Measurements from ENCODE around the gene CFB. TPM values are rescaled to one million over a fixed set of nuclear protein-coding genes. Genes with fewer than 3 reads are reported as not detected.
A peak's percentile ranks its signal among the peaks of the same experiment; 100 is the strongest.
"Not testable (repeated sequence)": the region's sequence is repeated elsewhere in the genome, so short reads cannot be mapped to it uniquely, and the experiment has no call there.

Gene CFB
- 7.1 TPM for total RNA-seq

DNA sequence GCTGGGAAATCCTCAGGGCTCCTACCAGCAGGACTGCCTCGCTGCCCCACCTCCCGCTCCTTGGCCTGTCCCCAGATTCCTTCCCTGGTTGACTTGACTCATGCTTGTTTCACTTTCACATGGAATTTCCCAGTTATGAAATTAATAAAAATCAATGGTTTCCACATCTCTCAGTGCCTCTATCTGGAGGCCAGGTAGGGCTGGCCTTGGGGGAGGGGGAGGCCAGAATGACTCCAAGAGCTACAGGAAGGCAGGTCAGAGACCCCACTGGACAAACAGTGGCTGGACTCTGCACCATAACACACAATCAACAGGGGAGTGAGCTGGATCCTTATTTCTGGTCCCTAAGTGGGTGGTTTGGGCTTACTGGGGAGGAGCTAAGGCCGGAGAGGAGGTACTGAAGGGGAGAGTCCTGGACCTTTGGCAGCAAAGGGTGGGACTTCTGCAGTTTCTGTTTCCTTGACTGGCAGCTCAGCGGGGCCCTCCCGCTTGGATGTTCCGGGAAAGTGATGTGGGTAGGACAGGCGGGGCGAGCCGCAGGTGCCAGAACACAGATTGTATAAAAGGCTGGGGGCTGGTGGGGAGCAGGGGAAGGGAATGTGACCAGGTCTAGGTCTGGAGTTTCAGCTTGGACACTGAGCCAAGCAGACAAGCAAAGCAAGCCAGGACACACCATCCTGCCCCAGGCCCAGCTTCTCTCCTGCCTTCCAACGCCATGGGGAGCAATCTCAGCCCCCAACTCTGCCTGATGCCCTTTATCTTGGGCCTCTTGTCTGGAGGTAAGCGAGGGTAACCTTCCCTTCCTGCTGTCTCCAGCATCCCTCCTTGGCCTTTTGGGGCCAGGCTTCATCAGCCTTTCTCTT, at the start of gene CFB:
Gene CFB (plus strand): TSS at position 589 of the 863 bp plus-strand sequence. CDS start 127 bp downstream, at position 716.
- DNase-seq = peak; percentile 19

DNA sequence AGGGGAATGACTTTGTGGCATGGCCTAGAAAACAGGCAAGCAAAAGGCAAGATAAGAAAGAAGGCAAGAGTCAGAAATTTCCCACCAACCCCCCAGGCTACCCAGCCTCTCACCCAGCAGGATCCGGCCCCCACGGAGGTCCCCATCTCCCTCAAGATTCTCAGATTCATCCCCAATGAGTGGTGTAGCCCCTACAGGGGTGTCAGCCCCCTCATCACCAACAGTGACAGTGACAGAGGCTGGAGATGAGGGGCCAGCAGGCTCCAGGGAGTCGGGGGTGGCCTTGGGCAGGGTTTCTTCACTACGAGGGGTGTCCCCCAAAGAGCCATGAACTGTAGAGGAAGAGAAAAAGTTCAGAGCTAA, 49.4 kb upstream of the CFB start:
- DNase-seq = no peak

DNA sequence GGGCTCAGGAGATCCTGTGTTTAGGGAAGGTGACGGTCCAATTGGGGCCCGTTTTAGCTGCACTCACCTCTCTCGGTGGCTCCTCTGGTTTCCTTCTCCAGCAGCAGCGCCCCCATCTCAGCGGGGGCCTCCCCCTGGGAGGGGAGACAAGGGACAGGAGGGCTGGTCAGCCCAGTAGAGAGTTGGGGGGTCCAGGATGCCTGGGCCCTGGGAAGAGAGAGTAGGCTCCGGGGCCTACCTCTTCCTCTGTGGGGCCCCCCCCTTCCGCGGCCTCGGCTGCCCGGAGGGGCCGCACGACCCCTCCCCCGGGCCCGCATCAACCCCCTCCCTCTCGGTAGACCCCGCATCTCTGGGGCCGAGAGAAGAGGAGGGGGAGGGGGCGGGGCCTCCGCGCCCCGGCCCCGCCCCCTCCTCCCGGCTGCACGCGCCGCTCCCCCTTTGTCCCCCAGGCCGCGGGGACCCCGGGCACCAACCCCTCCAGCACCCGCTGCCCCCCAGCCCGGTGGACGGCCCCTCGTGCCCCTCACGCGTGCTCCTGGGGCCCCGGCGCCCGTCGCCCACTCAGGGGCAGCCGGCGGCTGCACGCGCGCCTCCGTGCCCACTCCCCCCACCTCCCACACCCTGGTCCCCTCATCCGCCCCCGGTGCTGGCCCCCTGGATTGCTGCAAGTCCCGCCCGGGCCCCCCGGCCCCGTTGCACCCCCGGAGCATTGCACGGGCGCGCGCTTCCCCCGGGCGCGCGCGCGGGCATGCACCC, 48.9 kb upstream of the CFB start:
- no peak for DNase-seq

DNA sequence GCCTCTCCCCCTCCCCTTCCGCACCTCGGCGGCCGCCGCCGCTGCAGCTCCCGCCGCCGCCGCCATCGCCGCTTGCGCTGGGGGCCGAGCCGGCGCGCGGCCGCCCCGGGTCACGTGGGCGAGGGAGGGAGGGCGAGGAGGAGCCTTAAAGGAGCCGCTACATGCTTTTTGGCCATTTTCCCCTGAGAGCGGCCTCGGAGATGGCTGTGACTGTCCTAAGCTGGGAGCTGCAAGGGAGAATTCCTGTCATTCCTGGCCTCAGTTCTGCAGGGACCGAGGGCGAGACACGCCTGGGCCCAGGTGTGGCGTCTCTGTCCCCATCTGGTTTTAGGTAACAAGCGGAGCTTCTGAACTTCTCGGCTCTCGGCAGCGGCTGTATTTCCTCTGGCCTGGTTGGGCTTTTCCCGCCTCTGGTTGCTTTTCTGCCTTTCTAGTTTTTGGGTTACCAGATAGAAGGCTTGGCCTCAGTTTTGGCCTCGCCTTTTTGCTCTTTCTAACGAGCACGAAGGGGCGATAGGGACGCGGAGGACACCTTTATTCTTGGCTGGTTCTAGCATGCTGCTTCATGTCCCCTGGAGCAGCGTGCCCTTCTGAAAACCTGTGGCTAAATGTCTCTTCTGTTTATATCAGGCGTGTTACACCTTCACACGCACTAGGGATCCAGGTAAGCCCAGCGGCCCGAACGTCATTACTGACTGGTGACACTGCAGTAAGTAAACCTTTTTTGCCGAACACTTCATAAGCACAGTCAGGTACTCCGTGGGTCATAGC, 48.1 kb upstream of the CFB start, which contains the start of gene EHMT2:
Gene EHMT2 (minus strand): TSS at position 87 of the 771 bp plus-strand sequence. CDS start 21 bp downstream, at position 66.
- peak; percentile 93 for DNase-seq

DNA sequence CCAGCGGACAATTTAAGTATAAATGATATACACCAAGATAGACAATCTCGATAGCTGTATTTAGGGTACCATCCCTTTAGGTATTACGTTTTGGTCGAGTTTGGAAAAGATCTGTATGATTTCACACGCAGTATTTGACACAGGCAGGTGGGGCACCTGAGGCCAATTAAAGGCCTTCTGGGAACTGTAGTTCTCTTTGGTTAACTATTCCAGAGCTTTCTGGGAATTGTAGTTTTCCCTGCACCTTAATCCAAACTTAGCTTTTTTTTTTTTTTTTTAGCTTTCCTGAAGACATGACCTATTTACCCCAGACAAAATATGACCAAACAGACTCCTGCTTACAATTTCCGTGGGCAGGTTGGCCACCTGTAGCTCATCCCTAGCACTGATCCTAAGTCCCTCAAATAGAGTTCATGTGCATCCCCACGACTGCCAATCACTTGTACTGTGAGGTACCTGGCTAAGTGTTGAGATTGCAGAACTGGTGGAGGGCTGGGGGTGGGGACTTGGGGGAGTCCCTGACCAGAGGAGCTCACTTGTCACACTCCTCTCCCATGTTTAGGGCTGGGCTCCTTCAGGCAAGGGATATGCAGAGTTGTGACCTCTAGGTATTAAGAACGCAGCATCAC, 47.4 kb upstream of the CFB start:
- DNase-seq = peak; percentile 71

DNA sequence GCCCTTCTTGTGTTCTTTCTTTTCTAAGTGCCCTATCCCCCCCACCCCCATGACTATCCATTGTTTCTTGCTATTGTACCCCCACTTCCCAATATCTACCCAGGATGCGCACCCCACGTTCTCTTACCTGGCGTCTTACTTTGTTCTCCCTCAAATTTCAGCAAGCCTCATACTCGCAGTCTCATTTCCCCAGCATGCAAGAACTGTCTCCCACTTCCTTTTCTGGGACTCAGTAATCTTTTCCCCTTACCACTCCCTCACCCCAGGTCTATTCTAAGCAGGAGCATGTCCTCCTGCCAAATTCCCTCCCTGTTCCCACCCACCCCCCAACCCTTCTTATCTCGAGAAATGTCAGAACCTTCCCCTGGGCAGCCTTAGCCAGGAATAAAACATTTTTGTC, 46.7 kb upstream of the CFB start:
- no peak for DNase-seq

DNA sequence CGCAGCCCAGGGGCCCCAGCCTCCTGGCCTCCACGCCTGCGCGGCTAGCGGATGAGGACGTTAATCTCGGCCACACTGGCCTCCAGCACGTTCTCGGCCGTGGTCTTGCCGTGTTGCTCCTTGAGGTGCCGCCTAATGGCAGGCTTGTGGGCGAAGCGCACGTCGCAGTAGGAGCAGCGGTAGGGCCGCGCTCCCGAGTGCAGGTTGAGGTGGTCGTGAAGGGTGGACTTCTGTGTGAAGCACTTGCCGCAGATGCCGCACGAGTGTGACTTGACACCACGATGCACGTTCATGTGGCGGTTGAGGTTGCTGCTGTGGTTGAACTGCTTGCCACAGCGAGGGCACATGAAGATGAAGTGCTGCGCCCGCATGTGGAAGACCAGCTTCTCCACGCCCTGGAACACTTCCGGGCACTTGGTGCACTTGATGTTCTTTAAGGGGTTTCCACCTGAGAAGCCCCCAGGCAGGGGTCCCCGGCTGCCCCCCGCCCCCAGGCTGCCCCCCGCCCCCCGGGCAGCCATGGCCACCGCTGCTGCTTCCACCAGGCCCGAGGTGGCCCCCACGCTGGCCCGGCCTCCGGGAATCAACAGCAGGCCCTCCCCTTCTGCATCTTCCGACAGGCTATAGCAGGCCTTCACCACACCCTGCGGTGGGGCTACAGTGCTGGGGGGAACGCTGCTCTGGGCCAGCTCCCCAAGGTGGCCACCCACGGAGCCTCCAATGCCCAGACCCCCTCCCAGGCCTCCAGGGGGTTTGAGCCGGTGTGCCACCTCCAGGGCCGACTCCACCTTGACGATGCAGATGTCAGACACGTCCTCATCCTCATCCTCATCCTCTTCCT, 45.8 kb upstream of the CFB start:
- no peak for DNase-seq

DNA sequence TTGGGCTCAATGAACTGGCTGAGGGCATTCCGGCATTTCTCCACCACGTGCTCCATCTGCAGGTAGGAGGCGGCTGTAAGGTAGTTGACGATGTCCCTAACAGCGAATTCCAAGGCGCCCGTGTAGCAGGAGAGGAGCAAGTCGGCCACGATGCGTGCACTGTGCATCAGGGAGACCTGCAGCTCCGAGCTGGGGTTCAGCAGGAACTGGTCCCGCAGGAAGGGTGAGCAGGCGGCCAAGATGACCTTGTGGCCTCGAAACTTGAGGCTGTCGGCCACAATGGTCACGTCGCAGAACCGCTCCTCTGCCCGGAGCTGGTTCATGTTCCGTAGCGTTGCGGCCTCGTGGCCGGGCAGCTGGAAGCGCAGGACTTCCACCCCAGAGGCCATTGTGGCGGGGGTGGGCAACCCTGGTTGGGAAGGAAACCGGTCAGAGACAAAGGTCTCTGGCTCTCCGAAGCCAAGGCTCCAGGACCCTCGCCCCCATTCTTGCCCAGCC, 44.9 kb upstream of the CFB start:
- no peak for DNase-seq

DNA sequence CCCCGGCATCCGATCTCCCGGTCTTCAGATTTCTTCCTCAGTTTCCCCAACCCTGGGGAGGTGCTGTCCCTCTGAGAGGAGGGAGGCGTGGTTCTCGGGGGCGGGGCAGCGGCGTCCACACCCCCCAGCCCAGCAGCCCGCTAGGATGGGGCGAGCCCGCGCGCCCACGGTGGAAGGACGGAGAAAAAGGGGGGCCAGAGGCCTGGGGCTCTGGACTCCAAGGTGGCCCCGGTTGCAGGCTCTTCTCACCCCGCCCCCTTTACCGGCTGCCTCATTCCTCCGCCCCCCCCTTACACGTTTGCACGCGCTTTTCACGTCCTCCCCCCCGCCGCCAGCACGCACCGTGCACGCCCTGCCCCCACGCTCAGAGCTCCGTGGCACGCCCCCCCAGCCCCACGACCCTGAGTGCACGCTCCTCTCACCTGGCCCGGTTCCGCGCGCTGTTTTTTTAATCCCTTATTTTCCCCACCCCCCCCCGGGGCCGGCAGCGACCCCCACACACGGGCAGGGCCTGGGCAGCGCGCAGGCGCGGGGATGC, 44.4 kb upstream of the CFB start:
- peak; percentile 72 for DNase-seq

DNA sequence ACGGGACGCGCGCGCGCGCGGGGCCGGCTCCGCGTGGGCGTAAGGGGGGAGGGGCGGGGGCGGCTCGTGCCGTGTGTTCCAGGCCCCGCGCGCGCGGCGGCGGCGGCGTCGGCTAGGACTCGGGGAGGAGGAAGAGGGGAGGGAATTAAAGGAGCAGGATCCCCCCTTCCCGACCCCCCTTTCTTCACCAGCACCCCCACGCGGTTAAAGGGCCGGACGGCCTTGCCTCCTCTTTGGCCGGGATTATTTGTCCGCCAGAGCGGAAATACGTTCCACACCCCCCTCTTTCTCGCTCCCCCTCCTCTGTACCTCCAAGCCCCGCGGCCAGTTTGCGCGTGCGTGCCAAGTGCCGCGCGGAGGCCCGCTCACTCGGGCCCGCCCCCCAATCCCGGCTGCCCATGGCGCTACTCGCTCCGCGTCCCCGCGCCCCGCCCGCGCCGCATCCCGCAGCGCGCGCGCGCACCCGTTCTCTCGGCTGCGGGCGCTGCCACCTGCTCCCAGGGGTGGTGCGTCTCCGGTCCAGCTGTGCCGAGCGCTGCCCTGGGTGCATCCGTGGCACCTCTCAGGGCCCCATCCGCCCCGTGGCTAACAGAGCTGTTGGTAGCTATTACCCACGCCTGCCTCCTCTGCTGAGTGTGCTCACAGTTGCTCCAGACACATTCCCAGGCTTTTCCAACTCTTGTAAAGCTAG, 43.8 kb upstream of the CFB start, which contains the start of gene ZBTB12:
Gene ZBTB12 (minus strand): TSS at position 134 of the 691 bp plus-strand sequence. CDS start 781 bp downstream, outside the sequence.
- peak; percentile 99 for DNase-seq

DNA sequence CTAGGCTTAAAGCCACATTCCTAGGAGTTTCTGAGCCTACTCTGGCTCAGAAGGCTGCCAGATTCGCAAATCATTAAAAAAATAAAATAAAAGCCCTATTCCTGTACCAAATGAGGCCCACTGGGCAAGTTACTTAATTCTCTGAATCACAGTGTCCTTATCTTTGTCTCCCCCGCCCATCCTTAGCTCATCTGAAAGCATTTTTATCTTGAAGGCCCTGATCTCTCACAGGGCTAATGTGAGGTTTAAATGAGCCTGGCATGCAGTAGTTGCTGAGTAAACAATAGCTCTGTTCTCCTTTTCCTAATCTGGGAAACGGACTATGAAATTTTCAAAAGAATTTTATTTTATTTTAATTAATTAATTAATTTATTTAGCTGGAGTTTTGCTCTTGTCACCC, 41.9 kb upstream of the CFB start:
- no peak for DNase-seq

DNA sequence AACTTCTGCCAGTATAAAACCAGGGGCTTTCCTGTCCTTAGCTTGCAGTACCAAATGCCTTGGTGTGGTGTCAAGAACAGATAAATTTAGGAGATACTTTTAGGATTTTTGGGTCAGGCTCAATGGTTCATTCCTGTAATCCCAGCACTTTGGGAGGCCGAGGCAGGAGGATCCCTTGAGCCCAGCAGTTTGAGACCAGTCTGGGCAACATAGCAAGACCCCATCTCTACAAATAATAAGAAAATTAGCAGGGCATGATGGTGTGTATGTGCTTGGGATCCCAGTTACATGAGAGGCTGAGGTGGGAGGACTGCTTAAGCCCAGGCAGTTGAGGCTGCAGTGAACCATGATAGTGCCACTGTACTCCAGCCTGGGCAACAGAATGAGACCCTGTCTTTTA, 40.9 kb upstream of the CFB start:
- DNase-seq = no peak

DNA sequence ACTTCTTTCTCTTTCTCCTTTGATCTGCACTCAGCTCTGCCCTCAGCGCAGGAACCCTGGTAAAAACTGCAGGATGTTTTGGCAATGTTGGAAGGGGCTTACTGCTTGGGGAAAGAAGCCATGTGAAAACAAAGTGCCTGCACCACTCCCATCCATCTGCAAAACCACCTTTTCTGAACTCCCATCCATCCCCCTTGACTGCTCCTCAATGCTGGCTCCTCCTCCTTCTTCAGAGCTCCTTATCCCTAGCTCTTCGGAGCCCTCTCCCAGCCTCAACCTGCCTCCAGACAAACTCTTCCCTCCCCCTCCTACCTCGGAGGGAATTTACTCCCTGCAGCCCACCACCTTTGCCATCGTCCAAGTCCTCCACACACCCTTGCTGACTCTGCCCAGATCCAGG, 39.8 kb upstream of the CFB start:
- DNase-seq = no peak

DNA sequence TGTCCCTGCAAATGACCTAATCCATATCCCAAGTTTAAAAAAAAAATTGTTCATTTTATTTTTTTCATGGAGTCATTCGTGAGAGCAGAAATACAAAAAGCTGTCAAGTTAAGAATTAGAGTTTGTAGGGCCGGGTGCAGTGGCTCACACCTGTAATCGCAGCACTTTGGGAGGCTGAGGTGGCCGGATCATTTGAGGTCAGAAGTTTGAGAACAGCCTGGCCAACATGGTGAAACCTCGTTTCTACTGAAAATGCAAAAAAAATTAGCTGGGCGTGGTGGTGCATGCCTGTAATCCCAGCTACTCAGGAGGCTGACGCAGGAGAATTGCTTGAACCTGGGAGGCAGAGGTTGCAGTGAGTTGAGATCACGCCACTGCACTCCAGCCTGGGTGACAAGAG, 39.2 kb upstream of the CFB start:
- DNase-seq = not testable (repeated sequence)

DNA sequence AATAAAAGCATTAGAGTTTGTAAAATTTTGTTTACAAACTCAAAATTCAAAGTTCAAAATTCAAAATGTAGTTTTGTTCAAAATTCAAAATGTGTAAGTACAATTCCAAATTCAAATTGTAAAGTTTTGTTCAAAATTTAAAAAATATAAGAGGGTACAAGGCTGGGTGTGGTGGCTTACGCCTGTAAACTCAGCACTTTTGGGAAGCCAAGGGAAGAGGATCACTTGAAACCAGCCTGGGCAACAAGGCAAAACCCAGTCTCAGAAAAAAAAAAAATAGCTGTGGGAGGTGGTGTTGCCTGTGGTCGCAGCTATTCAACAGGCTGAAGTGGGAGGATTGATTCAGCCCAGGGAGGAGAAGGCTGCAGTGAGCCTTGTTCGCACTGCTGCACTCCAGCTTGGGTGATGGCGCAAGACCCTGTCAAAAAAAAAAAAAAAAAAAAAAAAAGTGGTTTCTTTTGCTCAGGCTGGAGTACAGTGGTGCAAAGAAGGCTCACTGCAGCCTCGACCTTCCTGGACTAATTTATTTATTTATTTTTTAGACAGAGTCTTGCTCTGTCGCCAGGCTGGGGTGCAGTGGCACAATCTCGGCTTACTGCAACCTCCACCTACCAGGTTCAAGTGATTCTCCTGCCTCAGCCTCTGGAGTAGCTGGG, 38.6 kb upstream of the CFB start:
- DNase-seq = no peak

DNA sequence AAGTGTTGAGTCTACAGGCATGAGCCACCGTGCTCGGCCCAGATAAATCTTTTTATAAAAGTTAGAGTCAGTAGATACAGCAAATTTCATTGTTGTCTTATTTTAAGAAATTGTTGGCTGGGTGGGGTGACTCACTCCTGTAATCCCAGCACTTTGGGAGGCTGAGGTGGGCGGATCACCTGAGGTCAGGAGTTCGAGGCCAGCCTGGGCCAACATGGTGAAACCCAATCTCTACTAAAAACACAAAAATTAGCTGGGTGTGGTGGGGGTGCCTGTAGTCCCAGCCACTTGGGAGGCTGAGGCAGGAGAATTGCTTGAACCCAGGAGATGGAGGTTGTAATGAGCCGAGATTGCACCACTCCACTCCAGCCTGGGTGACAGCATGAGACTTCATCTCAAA, 37.6 kb upstream of the CFB start:
- not testable (repeated sequence) for DNase-seq

DNA sequence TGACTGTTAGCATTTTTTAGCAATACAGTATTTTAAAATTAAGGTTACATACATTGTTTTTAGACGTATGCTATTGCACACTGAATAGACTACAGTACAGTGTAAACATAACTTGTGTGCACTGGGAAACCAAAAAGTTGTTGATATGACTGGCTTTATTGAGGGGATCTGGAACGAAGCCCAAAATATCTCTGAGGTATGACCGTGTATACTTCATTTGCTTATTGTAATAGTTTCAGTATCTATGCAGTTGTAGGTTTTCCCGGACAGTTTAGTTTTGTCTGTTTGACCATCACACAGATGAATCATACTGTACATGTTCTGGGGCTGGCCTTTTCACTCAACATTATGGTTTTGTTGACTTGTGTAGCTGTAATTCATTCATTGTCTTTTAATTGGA, 37.1 kb upstream of the CFB start:
- DNase-seq = no peak

DNA sequence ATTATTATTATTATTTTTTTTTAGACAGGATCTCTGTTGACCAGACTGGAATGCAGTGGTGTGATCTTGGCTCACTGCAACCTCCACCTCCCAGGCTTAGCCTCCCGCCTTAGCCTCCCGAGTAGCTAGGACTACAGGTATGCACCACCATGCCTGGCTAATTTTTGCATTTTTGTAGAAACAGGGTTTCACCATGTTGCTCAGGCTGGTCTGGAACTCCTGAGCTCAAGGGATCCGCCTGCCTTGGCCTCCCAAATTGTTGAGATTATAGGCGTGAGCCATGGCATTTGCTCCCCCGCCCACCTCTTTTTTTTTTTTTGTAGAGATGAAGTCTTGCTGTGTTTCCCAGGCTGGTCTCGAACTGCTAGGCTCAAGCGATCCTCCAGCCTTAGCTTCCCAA, 36.6 kb upstream of the CFB start:
- not testable (repeated sequence) for DNase-seq

DNA sequence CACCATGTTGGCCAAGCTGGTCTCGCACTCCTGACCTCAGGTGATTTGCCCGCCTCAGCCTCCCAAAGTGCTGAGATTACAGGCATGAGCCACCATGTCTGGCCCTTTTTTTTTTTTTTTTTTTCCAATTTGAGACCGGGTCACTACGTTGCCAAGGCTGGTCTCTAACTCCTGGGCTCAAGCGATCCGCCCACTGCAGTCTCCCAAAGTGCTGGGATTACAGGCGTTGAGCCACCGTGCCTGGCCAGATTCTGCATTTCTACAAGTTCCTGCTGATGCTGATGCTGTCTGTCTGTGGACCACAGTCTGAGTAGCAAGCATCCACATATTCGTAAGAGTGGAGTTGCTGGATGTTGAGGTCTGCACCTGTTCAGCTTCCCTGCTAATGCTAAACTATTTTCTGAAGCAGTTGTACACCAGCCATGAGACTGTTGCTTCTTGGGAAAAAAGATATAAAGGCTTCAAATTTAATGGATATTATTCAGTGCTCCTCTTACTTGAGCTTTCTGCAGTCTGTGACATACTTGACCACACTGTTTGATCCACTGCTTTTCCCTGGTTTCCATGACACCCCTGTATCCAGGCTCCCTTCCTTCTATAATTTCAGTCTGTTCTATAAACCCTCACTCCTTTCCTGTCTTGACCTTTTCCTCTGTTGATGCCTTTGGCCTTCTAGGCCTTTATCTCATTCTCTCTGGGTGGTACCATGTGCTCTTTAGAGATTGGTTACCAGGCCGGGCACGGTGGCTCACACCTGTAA, 33.9 kb upstream of the CFB start:
- DNase-seq = no peak

Measured in tongue (tissue), 2 donors.